Endothelial cell of umbilical vein (primary cell): ENCODE data around the gene IER3IP1. TPM values are rescaled to one million over a fixed set of nuclear protein-coding genes. Genes with fewer than 3 reads are reported as not detected.

Experiments used
- BruUV-seq: library from RNA; stranded (reverse); fragments of 400-500 nt; replicated peaks from 2 replicates; lab custom pipeline; 2021; lab: Mats Ljungman, UMichigan
- CTCF ChIA-PET: fragments of 300-600, 350-600 bp; sonication (Branson Sonifier 250); formaldehyde crosslinking; loops from one replicate; lab custom pipeline; 2021; ENCODE audit warnings: antibody characterized with exemption, inconsistent platforms; lab: Charles Lee
- POLR2A ChIA-PET: fragments of 300-600, 350-600 bp; sonication (Branson Sonifier 250); formaldehyde crosslinking; loops from one replicate; lab custom pipeline; 2021; ENCODE audit warnings: antibody characterized with exemption, inconsistent platforms; lab: Charles Lee
- DNase-seq: peaks from one replicate; pipeline ENCODE4 v3.0.0-alpha.2; 2011; ENCODE audit warnings: low read depth, low spot score
- FAIRE-seq: peaks from 2 replicates; lab custom pipeline; 2011; peaks lifted over from hg19 to GRCh38; lab: Jason Lieb, UNC
- H2AFZ ChIP-seq: 2 replicates; pipeline ENCODE4 v1.6.0; 2012; ENCODE audit warnings: low read depth, low read length, control low read depth, inconsistent platforms
- H3K27ac ChIP-seq: 2 replicates; pipeline ENCODE4 v1.5.1; 2011; ENCODE audit warnings: low read depth, mild to moderate bottlenecking, control low read depth, low read length, moderate library complexity; ENCODE audit not compliant: insufficient read depth
- H3K27me3 ChIP-seq, 2 experiments: 2 replicates each; pipeline versions ENCODE4 v1.6.0 to v1.6.1; 2011; ENCODE audit warnings: low read length in 2 of 2, mixed read lengths in 1 of 2; ENCODE audit not compliant: control insufficient read depth in 2 of 2, insufficient read depth in 2 of 2
- H3K36me3 ChIP-seq, 2 experiments: 2 replicates in 1 of 2; 3 replicates in 1 of 2; pipeline ENCODE4 v1.5.1; 2011; ENCODE audit warnings: low read length in 2 of 2, mild to moderate bottlenecking in 1 of 2, moderate library complexity in 1 of 2; ENCODE audit not compliant: control insufficient read depth in 2 of 2, insufficient read depth in 2 of 2; ENCODE audit errors: extremely low read depth in 1 of 2
- H3K4me1 ChIP-seq: 3 replicates; pipeline ENCODE4 v1.5.1; 2011; ENCODE audit warnings: mild to moderate bottlenecking, low read length; ENCODE audit not compliant: control insufficient read depth, insufficient read depth; ENCODE audit errors: extremely low read depth
- H3K4me2 ChIP-seq: 2 replicates; pipeline ENCODE4 v1.6.1; 2011; ENCODE audit warnings: low read length, control low read depth, mixed read lengths; ENCODE audit not compliant: insufficient read depth
- H3K4me3 ChIP-seq, 3 experiments: fragments of 200-600 bp in 1 of 3; sonication (generic), shearing (Covaris generic) in 1 of 3; replicated peaks in 1 of 3; 2 replicates each; pipeline ENCODE4 v1.5.1; 2011 to 2016; ENCODE audit warnings: control low read depth in 3 of 3, low read length in 3 of 3, mild to moderate bottlenecking in 2 of 3, inconsistent platforms in 1 of 3, low read depth in 1 of 3, moderate library complexity in 1 of 3; ENCODE audit not compliant: insufficient read depth in 1 of 3
- H3K79me2 ChIP-seq: 2 replicates; pipeline ENCODE4 v1.6.0; 2012; ENCODE audit warnings: low read length, inconsistent platforms; ENCODE audit not compliant: control insufficient read depth, insufficient read depth
- H3K9ac ChIP-seq: replicated peaks from 2 replicates; pipeline ENCODE3; 2011; ENCODE audit warnings: low read length, control low read depth; ENCODE audit not compliant: insufficient read depth; ENCODE audit errors: extremely low read depth
- H3K9me1 ChIP-seq: replicated peaks from 3 replicates; pipeline ENCODE4 v1.6.0; 2011; ENCODE audit warnings: mild to moderate bottlenecking, low read length; ENCODE audit not compliant: control insufficient read depth, insufficient read depth; ENCODE audit errors: extremely low read depth
- H3K9me3 ChIP-seq: replicated peaks from 2 replicates; pipeline ENCODE4 v1.5.1; 2012; ENCODE audit warnings: low read length, inconsistent platforms; ENCODE audit not compliant: control insufficient read depth, insufficient read depth
- H4K20me1 ChIP-seq: replicated peaks from 2 replicates; pipeline ENCODE3; 2011; ENCODE audit warnings: mild to moderate bottlenecking, low read length; ENCODE audit not compliant: control insufficient read depth, insufficient read depth; ENCODE audit errors: extremely low read depth
- CTCF ChIP-seq, 2 donors: IDR thresholded peaks; 1 replicate in 1 of 2; 2 replicates in 1 of 2; pipeline ENCODE4 v1.5.1; 2011; ENCODE audit warnings: low read length in 2 of 2, mild to moderate bottlenecking in 2 of 2, moderate library complexity in 2 of 2, control low read depth in 1 of 2, inconsistent platforms in 1 of 2, low read depth in 1 of 2; ENCODE audit not compliant: insufficient read depth in 1 of 2; ENCODE audit errors: extremely low read depth in 1 of 2
- EZH2 ChIP-seq: IDR thresholded peaks from 2 replicates; pipeline ENCODE4 v1.6.1; 2012; ENCODE audit warnings: borderline replicate concordance, low read depth, mild to moderate bottlenecking, moderate library complexity, low read length, inconsistent platforms; ENCODE audit not compliant: severe bottlenecking
- FOS ChIP-seq: IDR thresholded peaks from 2 replicates; pipeline ENCODE4 v1.6.1; 2011; ENCODE audit warnings: mild to moderate bottlenecking, low read length, moderate library complexity, borderline replicate concordance; ENCODE audit not compliant: insufficient read depth
- GATA2 ChIP-seq: IDR thresholded peaks from 2 replicates; pipeline ENCODE4 v1.7.0; 2011; ENCODE audit warnings: low read depth, mild to moderate bottlenecking, moderate library complexity, mixed read lengths, low read length; ENCODE audit not compliant: insufficient read length, insufficient read depth
- JUN ChIP-seq: IDR thresholded peaks from 2 replicates; pipeline ENCODE4 v1.6.1; 2011; ENCODE audit warnings: borderline replicate concordance, low read depth; ENCODE audit not compliant: insufficient read length, insufficient read depth
- POLR2A ChIP-seq: IDR thresholded peaks from 2 replicates; pipeline ENCODE4 v1.6.1; 2012; ENCODE audit warnings: low read depth, mild to moderate bottlenecking, control low read depth, low read length
- dilution Hi-C: fragments of 300-500 bp; cut with MboI; formaldehyde crosslinking; loops from one replicate; pipeline ENCODE4 v1.15.0; 2019; ENCODE audit warnings: low sequenced_read_pairs; ENCODE audit not compliant: extremely low pct_ligation_motif_present
- intact Hi-C: fragments of 100-400 bp; cut with micrococcal nuclease; formaldehyde crosslinking; loops from one replicate; pipeline ENCODE4 v1.10.0; 2022
- polyA plus RNA-seq, 4 experiments: library from polyadenylated mRNA; depleted of rRNA in 3 of 4; stranded (reverse) in 3 of 4; unstranded in 1 of 4; fragments of >200 nt; gene quantifications; 2 replicates each; pipeline versions ENCODE4 v1.2.1 to v1.2.3, GENCODE V29; 2011 to 2012; ENCODE audit warnings: missing spikeins in 1 of 4
- total RNA-seq: library from RNA; stranded (reverse); gene quantifications from 2 replicates; pipeline ENCODE4 v1.2.3, GENCODE V29; 2021

IER3IP1 gene
- total and polyA plus RNA-seq, 2 donors (not counting 3 experiments of a cell fraction or from before 2014, with no cell fraction given) = 9.6 to 14.2 TPM

GRCh38 chr18:47163241-47163640 lies 12.9 kb downstream of the IER3IP1 start:
- no TSS peak for BruUV-seq
- no peaks in the 10 kb centered on the region for H3K4me1 ChIP-seq
- ChIA-PET POLR2A (no interaction called here), CTCF (no interaction called here)
- dilution Hi-C loops = no loop called here
- H3K4me3 ChIP-seq = no peak overlapping the region
- FAIRE-seq (no peak), DNase-seq (no peak)
- no peak overlapping the region for H2AFZ ChIP-seq
- peaks cover 3% of the 10 kb centered on the region for H4K20me1 ChIP-seq
- no peak overlapping the region for H3K4me2 ChIP-seq
- H3K27ac ChIP-seq = no peak overlapping the region
- intact Hi-C loops = no loop called here
- no peak overlapping the region for H3K9ac ChIP-seq
- peaks cover 0 to 2% of the 10 kb centered on the region in 2 experiments for H3K36me3 ChIP-seq
- H3K79me2 ChIP-seq = peaks cover 92% of the 10 kb centered on the region
- no peaks in the 10 kb centered on the region for H3K9me3 ChIP-seq
- TF ChIP-seq JUN = no peak
- TF ChIP-seq CTCF (IDR thresholded peaks at IDR 0.05; ENCODE audit: extremely low read depth in 1 of 2, insufficient read depth in 1 of 2, low read depth in 1 of 2, low read length in 2 of 2) = no peak
- no peak for TF ChIP-seq POLR2A
- no peak for TF ChIP-seq FOS
- TF ChIP-seq EZH2 = no peak
- no peak for TF ChIP-seq GATA2
- peaks cover 3% of the 10 kb centered on the region for H3K9me1 ChIP-seq
- no peaks in the 10 kb centered on the region for H3K27me3 ChIP-seq
